NB4 (cell line): Measurements from ENCODE around the gene KLHL33.

Experiments used
- POLR2A ChIP-seq: IDR thresholded peaks from 2 replicates; pipeline ENCODE4 v1.6.1; 2011; ENCODE audit warnings: mild to moderate bottlenecking; ENCODE audit not compliant: insufficient read length; ENCODE audit errors: extremely low read depth
- TF ChIP-seq, protein P1 (sequence below): IDR thresholded peaks from one replicate; pipeline ENCODE4 v1.5.1; 2012; ENCODE audit warnings: low read depth, low read length
- TF ChIP-seq, protein P2 (sequence below): IDR thresholded peaks from 2 replicates; pipeline ENCODE4 v1.6.1; 2011; ENCODE audit warnings: low read depth, low read length

DNA sequence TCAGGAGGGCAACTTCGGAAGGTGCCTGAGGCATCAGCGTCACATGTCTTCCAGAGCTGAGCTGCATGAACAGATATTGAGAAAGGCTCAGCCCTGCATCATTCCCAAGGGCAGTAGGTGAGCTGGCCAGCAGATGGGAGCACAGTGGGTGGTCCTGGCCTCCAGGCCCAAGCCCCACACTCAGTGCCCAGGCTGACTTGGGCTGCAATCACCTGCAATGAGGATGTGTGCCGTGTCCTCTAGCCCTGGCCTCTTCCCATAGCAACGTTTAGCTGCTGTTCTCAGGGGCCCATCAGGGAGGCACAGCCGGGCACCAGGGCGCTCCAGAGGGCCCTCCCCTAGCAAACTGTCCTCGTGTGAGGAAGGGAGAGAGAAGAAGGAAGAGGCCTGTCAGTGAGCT lies 54.6 kb downstream of the KLHL33 start:
- TF ChIP-seq, protein P1, sequence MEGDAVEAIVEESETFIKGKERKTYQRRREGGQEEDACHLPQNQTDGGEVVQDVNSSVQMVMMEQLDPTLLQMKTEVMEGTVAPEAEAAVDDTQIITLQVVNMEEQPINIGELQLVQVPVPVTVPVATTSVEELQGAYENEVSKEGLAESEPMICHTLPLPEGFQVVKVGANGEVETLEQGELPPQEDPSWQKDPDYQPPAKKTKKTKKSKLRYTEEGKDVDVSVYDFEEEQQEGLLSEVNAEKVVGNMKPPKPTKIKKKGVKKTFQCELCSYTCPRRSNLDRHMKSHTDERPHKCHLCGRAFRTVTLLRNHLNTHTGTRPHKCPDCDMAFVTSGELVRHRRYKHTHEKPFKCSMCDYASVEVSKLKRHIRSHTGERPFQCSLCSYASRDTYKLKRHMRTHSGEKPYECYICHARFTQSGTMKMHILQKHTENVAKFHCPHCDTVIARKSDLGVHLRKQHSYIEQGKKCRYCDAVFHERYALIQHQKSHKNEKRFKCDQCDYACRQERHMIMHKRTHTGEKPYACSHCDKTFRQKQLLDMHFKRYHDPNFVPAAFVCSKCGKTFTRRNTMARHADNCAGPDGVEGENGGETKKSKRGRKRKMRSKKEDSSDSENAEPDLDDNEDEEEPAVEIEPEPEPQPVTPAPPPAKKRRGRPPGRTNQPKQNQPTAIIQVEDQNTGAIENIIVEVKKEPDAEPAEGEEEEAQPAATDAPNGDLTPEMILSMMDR, result no peak
- TF ChIP-seq POLR2A, result no peak
- TF ChIP-seq, protein P2, sequence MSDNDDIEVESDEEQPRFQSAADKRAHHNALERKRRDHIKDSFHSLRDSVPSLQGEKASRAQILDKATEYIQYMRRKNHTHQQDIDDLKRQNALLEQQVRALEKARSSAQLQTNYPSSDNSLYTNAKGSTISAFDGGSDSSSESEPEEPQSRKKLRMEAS, result no peak
